KMS-11 (cell line): ENCODE measurements around the gene SMARCB1.

Experiments
- H2AFZ ChIP-seq: fragments of 200-600 bp; sonication (generic); 2 replicates; pipeline ENCODE4 v1.6.1; 2016; ENCODE audit warnings: antibody characterized with exemption, mixed run types, low read depth
- H3K27ac ChIP-seq: fragments of 200-600 bp; sonication (generic); 2 replicates; pipeline ENCODE4 v1.6.1; 2016; ENCODE audit warnings: mild to moderate bottlenecking, mixed run types
- H3K27me3 ChIP-seq: fragments of 200-600 bp; sonication (generic); 2 replicates; pipeline ENCODE4 v1.6.1; 2017; ENCODE audit warnings: mild to moderate bottlenecking, low read depth, mixed run types, moderate library complexity; ENCODE audit not compliant: insufficient read depth
- H3K36me3 ChIP-seq: fragments of 200-600 bp; sonication (generic); 2 replicates; pipeline ENCODE4 v1.6.1; 2017; ENCODE audit warnings: mild to moderate bottlenecking, mixed run types; ENCODE audit not compliant: insufficient read depth
- H3K4me1 ChIP-seq: fragments of 200-600 bp; sonication (generic); 2 replicates; pipeline ENCODE4 v1.6.1; 2016; ENCODE audit warnings: mild to moderate bottlenecking, low read depth, mixed run types; ENCODE audit not compliant: poor library complexity, severe bottlenecking
- H3K4me2 ChIP-seq: fragments of 200-600 bp; sonication (generic); 2 replicates; pipeline ENCODE4 v1.7.0; 2016; ENCODE audit warnings: mild to moderate bottlenecking, mixed run types
- H3K4me3 ChIP-seq: fragments of 200-600 bp; sonication (generic); IDR thresholded peaks from 2 replicates; pipeline ENCODE4 v1.6.1; 2017; ENCODE audit warnings: low read depth, low read length, mixed read lengths; ENCODE audit not compliant: insufficient read depth
- H3K79me2 ChIP-seq: fragments of 200-600 bp; sonication (generic); 2 replicates; pipeline ENCODE4 v1.6.1; 2016; ENCODE audit warnings: low read depth, mixed run types; ENCODE audit not compliant: insufficient read depth
- H3K9ac ChIP-seq: fragments of 200-600 bp; sonication (generic); 2 replicates; pipeline ENCODE4 v1.6.1; 2016; ENCODE audit warnings: mild to moderate bottlenecking, mixed run types
- H4K20me1 ChIP-seq: fragments of 200-600 bp; sonication (generic); 2 replicates; pipeline ENCODE4 v1.6.1; 2016; ENCODE audit warnings: mild to moderate bottlenecking, mixed run types; ENCODE audit not compliant: insufficient read depth
- CTCF ChIP-seq: fragments of 200-600 bp; sonication (generic); conservative IDR thresholded peaks from 2 replicates; pipeline ENCODE4 v1.6.1; 2017; ENCODE audit warnings: low read depth, mild to moderate bottlenecking, antibody characterized with exemption, low read length, moderate library complexity, mixed read lengths

The SMARCB1 gene

GRCh38 chr22:23744001-23744400 is 42.8 kb upstream of the SMARCB1 start:
- Histone ChIP-seq H4K20me1 (no peaks in the 10 kb centered on the region), H3K27me3 (no peaks in the 10 kb centered on the region), H3K9ac (no peak overlapping the region), H3K4me3 (no peak overlapping the region), H3K36me3 (no peaks in the 10 kb centered on the region), H3K27ac (no peak overlapping the region), H3K4me1 (no peaks in the 10 kb centered on the region), H3K79me2 (no peaks in the 10 kb centered on the region), H2AFZ (no peak overlapping the region), H3K4me2 (no peak overlapping the region)
- no peak for TF ChIP-seq CTCF

GRCh38 chr22:23744485-23744884 is 42.3 kb upstream of the SMARCB1 start:
- H3K4me2 ChIP-seq: no peak overlapping the region
- no peak overlapping the region for H3K27ac ChIP-seq
- H3K4me1 ChIP-seq: no peaks in the 10 kb centered on the region
- no peak overlapping the region for H3K4me3 ChIP-seq
- no peak overlapping the region for H2AFZ ChIP-seq
- H3K36me3 ChIP-seq: no peaks in the 10 kb centered on the region
- no peaks in the 10 kb centered on the region for H3K27me3 ChIP-seq
- H3K79me2 ChIP-seq: no peaks in the 10 kb centered on the region
- TF ChIP-seq CTCF: no peak
- no peak overlapping the region for H3K9ac ChIP-seq
- no peaks in the 10 kb centered on the region for H4K20me1 ChIP-seq

- Histone ChIP-seq H2AFZ (no peak overlapping the region), H3K4me3 (no peak overlapping the region), H3K27ac (no peak overlapping the region), H3K4me2 (no peak overlapping the region), H4K20me1 (no peaks in the 10 kb centered on the region), H3K79me2 (no peaks in the 10 kb centered on the region), H3K4me1 (peaks cover 10% of the 10 kb centered on the region), H3K27me3 (no peaks in the 10 kb centered on the region), H3K9ac (no peak overlapping the region), H3K36me3 (no peaks in the 10 kb centered on the region)
- TF ChIP-seq CTCF: no peak
These were observed 41.0 kb upstream of the SMARCB1 start for GRCh38 chr22:23745791-23746190.

- H3K9ac ChIP-seq: no peak overlapping the region
- no peak overlapping the region for H2AFZ ChIP-seq
- no peaks in the 10 kb centered on the region for H4K20me1 ChIP-seq
- TF ChIP-seq CTCF: no peak
- no peaks in the 10 kb centered on the region for H3K79me2 ChIP-seq
- H3K4me3 ChIP-seq: no peak overlapping the region
- H3K4me2 ChIP-seq: peak overlapping the region; percentile 93; the same call in 1 of the 2 replicates
- H3K27me3 ChIP-seq: no peaks in the 10 kb centered on the region
- no peaks in the 10 kb centered on the region for H3K36me3 ChIP-seq
- no peak overlapping the region for H3K27ac ChIP-seq
- H3K4me1 ChIP-seq: peaks cover 16% of the 10 kb centered on the region
These were observed 36.9 kb upstream of the SMARCB1 start for GRCh38 chr22:23749841-23750301.
